Measurements from ENCODE around the gene AMY2B. TPM values are rescaled to one million over a fixed set of nuclear protein-coding genes. Genes with fewer than 3 reads are reported as not detected.

AMY2B gene
- polyA plus RNA-seq, 1 of the 3 experiments (the other 2 are of a cell fraction): 1.5 TPM

DNA sequence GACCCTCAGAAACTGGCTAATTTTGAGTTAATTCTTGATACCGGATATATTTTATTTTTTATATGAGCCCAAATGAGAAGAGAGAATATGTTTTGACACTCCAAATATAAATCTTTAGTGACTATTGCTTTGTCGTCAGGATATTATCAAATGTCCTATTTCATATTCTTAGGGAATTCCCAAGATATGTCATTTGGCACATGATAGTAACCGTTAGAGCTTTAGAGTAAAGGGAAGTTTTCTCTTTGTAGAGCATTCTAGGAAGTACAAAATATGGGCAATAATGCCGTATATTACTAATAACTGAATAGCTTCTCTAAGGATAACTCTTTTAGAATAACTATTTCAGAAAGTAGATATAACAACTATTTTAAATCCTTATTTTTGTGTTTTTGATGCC is 8.3 kb upstream of the AMY2B start:
- no peak for DNase-seq
- H3K4me3 ChIP-seq (ENCODE audit: low read depth in 2 of 2, low read length in 1 of 2): no peak overlapping the region
- H3K4me1 ChIP-seq (ENCODE audit: control insufficient read depth in 1 of 2, insufficient read depth in 2 of 2, low read depth in 1 of 2, low read length in 1 of 2): no peaks in the 10 kb centered on the region; a peak in 1 of 4 replicates
- H3K9me2 ChIP-seq: no peaks in the 10 kb centered on the region
- H3K27ac ChIP-seq (ENCODE audit: low read depth in 2 of 2, low read length in 1 of 2): no peak overlapping the region
- H3K4me2 ChIP-seq: no peak overlapping the region
- no peaks in the 10 kb centered on the region for H3K79me2 ChIP-seq (ENCODE audit: insufficient read depth)
- no peak overlapping the region for H3K9ac ChIP-seq
- ChIA-PET CTCF (interaction anchor here (0.5 kb wide), 1 partner anchor 1129 kb away, joined by 3 read pairs; no protein-coding TSS in a partner anchor), POLR2A (interaction anchor here (0.7 kb wide), 1 partner anchor 13 kb away, joined by 3 read pairs; no protein-coding TSS in a partner anchor)
- H2AFZ ChIP-seq (ENCODE audit: low read depth): no peak overlapping the region
- no peaks in the 10 kb centered on the region for H3K36me3 ChIP-seq (replicated peaks in 1 of 2; ENCODE audit: control insufficient read depth in 1 of 2, insufficient read depth in 2 of 2, low read length in 1 of 2)
- H4K20me1 ChIP-seq (ENCODE audit: insufficient read depth): no peaks in the 10 kb centered on the region
- 86% methylated on average over 4 of the region's 4 CpGs for WGBS (ENCODE audit: low lambda C conversion rate)
- no peak for TF ChIP-seq YY1 (IDR thresholded peaks at IDR 0.05; ENCODE audit: low read depth)
- no peak for TF ChIP-seq FOXJ3 (CRISPR knock-in tag; IDR thresholded peaks at IDR 0.05)
- TF ChIP-seq RCOR1 (IDR thresholded peaks at IDR 0.05; ENCODE audit: low read length): no peak
- no peak for TF ChIP-seq TAF1 (IDR thresholded peaks at IDR 0.05; ENCODE audit: borderline replicate concordance, low read depth, low read length)
- TF ChIP-seq ELF1 (IDR thresholded peaks at IDR 0.05): no peak
- TF ChIP-seq, protein P1, sequence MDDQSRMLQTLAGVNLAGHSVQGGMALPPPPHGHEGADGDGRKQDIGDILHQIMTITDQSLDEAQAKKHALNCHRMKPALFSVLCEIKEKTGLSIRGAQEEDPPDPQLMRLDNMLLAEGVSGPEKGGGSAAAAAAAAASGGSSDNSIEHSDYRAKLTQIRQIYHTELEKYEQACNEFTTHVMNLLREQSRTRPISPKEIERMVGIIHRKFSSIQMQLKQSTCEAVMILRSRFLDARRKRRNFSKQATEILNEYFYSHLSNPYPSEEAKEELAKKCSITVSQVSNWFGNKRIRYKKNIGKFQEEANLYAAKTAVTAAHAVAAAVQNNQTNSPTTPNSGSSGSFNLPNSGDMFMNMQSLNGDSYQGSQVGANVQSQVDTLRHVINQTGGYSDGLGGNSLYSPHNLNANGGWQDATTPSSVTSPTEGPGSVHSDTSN (IDR thresholded peaks at IDR 0.05): no peak
- no peak for TF ChIP-seq GATA2 (CRISPR knock-in tag; IDR thresholded peaks at IDR 0.05)
- no peak for TF ChIP-seq CHD2 (IDR thresholded peaks at IDR 0.05; ENCODE audit: low read length, partially characterized antibody)
- no peak for TF ChIP-seq RXRA (IDR thresholded peaks at IDR 0.05; ENCODE audit: borderline replicate concordance, low read depth)
- no peak for TF ChIP-seq RFX5 (IDR thresholded peaks at IDR 0.05; ENCODE audit: low read length)
- no peak for TF ChIP-seq TCF12 (IDR thresholded peaks at IDR 0.05)
- TF ChIP-seq MXI1 (IDR thresholded peaks at IDR 0.05; ENCODE audit: low read depth, low read length): no peak
- no peak for TF ChIP-seq JUND (IDR thresholded peaks at IDR 0.05)
- TF ChIP-seq SIN3A (IDR thresholded peaks at IDR 0.05; ENCODE audit: borderline replicate concordance, low read depth, low read length): no peak
- TF ChIP-seq EZH2phosphoT487 (IDR thresholded peaks at IDR 0.05; ENCODE audit: borderline replicate concordance, low read depth): no peak
- TF ChIP-seq, protein P2, sequence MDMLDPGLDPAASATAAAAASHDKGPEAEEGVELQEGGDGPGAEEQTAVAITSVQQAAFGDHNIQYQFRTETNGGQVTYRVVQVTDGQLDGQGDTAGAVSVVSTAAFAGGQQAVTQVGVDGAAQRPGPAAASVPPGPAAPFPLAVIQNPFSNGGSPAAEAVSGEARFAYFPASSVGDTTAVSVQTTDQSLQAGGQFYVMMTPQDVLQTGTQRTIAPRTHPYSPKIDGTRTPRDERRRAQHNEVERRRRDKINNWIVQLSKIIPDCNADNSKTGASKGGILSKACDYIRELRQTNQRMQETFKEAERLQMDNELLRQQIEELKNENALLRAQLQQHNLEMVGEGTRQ (IDR thresholded peaks at IDR 0.05; ENCODE audit: borderline replicate concordance, low read depth, low read length): no peak
- TF ChIP-seq EP300 (IDR thresholded peaks at IDR 0.05; ENCODE audit: borderline replicate concordance in 1 of 2, low read depth in 1 of 2, low read length in 1 of 2): no peak
- TF ChIP-seq GABPA (IDR thresholded peaks at IDR 0.05; ENCODE audit: low read depth): no peak
- TF ChIP-seq, protein P3, sequence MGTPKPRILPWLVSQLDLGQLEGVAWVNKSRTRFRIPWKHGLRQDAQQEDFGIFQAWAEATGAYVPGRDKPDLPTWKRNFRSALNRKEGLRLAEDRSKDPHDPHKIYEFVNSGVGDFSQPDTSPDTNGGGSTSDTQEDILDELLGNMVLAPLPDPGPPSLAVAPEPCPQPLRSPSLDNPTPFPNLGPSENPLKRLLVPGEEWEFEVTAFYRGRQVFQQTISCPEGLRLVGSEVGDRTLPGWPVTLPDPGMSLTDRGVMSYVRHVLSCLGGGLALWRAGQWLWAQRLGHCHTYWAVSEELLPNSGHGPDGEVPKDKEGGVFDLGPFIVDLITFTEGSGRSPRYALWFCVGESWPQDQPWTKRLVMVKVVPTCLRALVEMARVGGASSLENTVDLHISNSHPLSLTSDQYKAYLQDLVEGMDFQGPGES (IDR thresholded peaks at IDR 0.05; ENCODE audit: low read depth, low read length): no peak
- peaks cover 5% of the 10 kb centered on the region for H3F3A ChIP-seq (replicated peaks; ENCODE audit: insufficient read depth)
- H3K9me3 ChIP-seq: no peaks in the 10 kb centered on the region
- H3K27me3 ChIP-seq (ENCODE audit: insufficient read depth): no peaks in the 10 kb centered on the region

All from SK-N-SH (cell line).